Sigmoid colon (tissue), 7 donors: Measurements from ENCODE around the gene VPS25. TPM values are rescaled to one million over a fixed set of nuclear protein-coding genes. Genes with fewer than 3 reads are reported as not detected.

Experiments used
- DNase-seq: peaks from one replicate; pipeline ENCODE4 v3.0.0-alpha.2; 2019
- H3K27ac ChIP-seq, 4 donors: fragments of 200-600 bp; sonication (generic); one replicate each; pipeline ENCODE4 v1.5.1; 2016 to 2019; ENCODE audit warnings: mild to moderate bottlenecking in 1 of 4
- H3K27me3 ChIP-seq, 3 donors: fragments of 200-600 bp; sonication (generic); one replicate each; pipeline ENCODE4 v1.5.1; 2019; ENCODE audit warnings: mild to moderate bottlenecking in 1 of 3
- H3K36me3 ChIP-seq, 4 donors: fragments of 200-600 bp; sonication (generic); one replicate each; pipeline ENCODE4 v1.5.1; 2016 to 2019
- H3K4me1 ChIP-seq, 4 donors: fragments of 200-600 bp; sonication (generic); one replicate each; pipeline ENCODE4 v1.5.1; 2017 to 2019
- H3K4me3 ChIP-seq, 4 donors: fragments of 200-600 bp; sonication (generic); one replicate each; pipeline ENCODE4 v1.5.1; 2017 to 2019; ENCODE audit warnings: mild to moderate bottlenecking in 2 of 4, moderate library complexity in 1 of 4
- H3K9me3 ChIP-seq, 4 donors: fragments of 200-600 bp in 3 of 4; sonication (generic) in 3 of 4; one replicate each; pipeline versions ENCODE4 v1.5.1 to v1.6.1; 2013 to 2019
- EP300 ChIP-seq, 4 donors: sonication (generic); formaldehyde crosslinking; IDR thresholded peaks; one replicate each; pipeline ENCODE4 v1.6.1; 2017; ENCODE audit warnings: antibody characterized with exemption in 4 of 4
- POLR2A ChIP-seq, 2 donors: fragments of 450-650 bp; IDR thresholded peaks; one replicate each; pipeline ENCODE4 v1.6.1; 2016; ENCODE audit warnings: antibody characterized with exemption in 2 of 2, mild to moderate bottlenecking in 2 of 2, moderate library complexity in 2 of 2
- POLR2AphosphoS5 ChIP-seq, 4 donors: sonication (generic); formaldehyde crosslinking; IDR thresholded peaks; one replicate each; pipeline ENCODE4 v1.6.1; 2017; ENCODE audit warnings: antibody characterized with exemption in 4 of 4
- WGBS, 2 donors: extraction: QIAGEN DNeasy Blood & Tissue Kit; methylation state at CpG; one replicate each; pipeline ENCODE4 v1.1.7; 2013; 5-methylcytosine and 5-hydroxymethylcytosine counted together
- intact Hi-C: fragments of 100-400 bp; cut with DNase I; formaldehyde crosslinking; loops from one replicate; pipeline ENCODE4 v1.15.1; 2023
- polyA plus RNA-seq, 3 donors: library from polyadenylated mRNA; stranded (reverse); fragments of 200-250 nt; gene quantifications; one replicate each; pipeline ENCODE4 v1.2.3, GENCODE V29; 2013
- total RNA-seq, 4 donors: library from RNA; depleted of rRNA; stranded (reverse); fragments of >200 nt; gene quantifications; one replicate each; pipeline ENCODE4 v1.1.0, GENCODE V29; 2016
- TF ChIP-seq, protein P1 (sequence below), 4 experiments: fragments of 450-650 bp in 3 of 4; fragments of 200-600 bp in 1 of 4; IDR thresholded peaks; one replicate each; pipeline ENCODE4 v1.5.1; 2016 to 2019; ENCODE audit warnings: antibody characterized with exemption in 4 of 4, mild to moderate bottlenecking in 3 of 4, moderate library complexity in 2 of 4
- donor health status: healthy with polysubstance abuse.
- donor health status: Bipolar disorder and iron deficiency.
- donor health status: healthy.

Gene VPS25
- total and polyA plus RNA-seq, 7 donors: 27.1 to 135 (median 40.3) TPM

DNA sequence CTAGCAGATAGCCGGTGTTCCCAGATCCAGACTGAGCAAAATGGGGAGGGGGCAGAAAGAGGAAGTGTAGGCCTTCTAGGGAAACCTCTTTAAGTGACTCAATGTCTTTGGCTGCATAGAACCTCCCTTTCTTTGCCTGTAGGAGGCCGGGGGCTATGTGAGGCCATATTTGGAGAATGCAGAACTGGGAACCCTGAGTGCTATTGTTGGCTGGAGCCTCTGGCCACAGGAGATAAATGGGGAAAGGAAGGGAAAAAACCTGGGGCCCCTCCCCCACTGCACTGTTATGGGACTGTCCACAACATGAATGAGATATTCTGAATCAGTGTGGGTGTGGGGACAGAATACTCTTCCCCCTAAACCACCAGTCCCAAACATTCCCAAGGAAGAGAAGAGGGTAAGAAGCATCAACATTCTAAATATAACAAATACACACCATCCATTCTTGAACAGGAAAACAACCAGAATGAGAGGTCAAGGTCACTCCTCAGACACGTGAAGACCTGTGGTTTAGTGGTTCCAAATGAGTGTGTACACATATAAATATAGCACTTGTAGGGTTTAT, 2.4 kb downstream of the VPS25 start:
- Histone ChIP-seq H3K4me1 (peaks cover 0 to 28% (median 23%) of the 10 kb centered on the region in 4 donors), H3K27ac (no peak overlapping the region), H3K4me3 (no peak overlapping the region), H3K27me3 (peaks cover 4 to 11% (median 6%) of the 10 kb centered on the region in 3 donors), H3K36me3 (peaks cover 9 to 50% (median 22%) of the 10 kb centered on the region in 4 donors), H3K9me3 (no peaks in the 10 kb centered on the region)
- TF ChIP-seq, protein P1, sequence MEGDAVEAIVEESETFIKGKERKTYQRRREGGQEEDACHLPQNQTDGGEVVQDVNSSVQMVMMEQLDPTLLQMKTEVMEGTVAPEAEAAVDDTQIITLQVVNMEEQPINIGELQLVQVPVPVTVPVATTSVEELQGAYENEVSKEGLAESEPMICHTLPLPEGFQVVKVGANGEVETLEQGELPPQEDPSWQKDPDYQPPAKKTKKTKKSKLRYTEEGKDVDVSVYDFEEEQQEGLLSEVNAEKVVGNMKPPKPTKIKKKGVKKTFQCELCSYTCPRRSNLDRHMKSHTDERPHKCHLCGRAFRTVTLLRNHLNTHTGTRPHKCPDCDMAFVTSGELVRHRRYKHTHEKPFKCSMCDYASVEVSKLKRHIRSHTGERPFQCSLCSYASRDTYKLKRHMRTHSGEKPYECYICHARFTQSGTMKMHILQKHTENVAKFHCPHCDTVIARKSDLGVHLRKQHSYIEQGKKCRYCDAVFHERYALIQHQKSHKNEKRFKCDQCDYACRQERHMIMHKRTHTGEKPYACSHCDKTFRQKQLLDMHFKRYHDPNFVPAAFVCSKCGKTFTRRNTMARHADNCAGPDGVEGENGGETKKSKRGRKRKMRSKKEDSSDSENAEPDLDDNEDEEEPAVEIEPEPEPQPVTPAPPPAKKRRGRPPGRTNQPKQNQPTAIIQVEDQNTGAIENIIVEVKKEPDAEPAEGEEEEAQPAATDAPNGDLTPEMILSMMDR (IDR thresholded peaks at IDR 0.05): no peak
- TF ChIP-seq POLR2A (IDR thresholded peaks at IDR 0.05) (no peak), EP300 (IDR thresholded peaks at IDR 0.05) (no peak), POLR2AphosphoS5 (IDR thresholded peaks at IDR 0.05) (no peak)
- intact Hi-C loops: no loop called here
- 58 to 73% methylated on average over 3 of the region's 3 CpGs for WGBS, 2 donors
- no peak for DNase-seq

DNA sequence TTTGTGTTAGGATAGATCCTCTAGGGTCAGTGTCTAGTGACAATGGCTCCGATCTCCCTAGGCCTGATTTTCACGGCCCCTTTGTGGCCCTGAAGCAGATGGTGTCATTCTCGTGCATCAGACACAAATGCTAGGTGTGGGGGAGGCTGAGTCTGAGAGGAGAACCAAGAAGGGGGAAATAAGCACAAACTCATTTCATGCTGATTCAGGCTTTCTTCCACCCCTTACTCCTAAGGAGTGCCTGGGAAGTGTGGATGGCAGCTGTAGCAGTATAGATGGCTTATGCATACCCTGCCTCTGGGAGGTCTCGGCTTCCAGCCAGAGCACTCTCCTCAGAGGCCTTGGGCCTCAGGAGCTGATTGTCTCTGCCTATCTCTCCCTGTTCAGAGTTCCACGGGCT, 5.3 kb downstream of the VPS25 start:
- H3K4me1 ChIP-seq: peaks cover 0 to 26% (median 23%) of the 10 kb centered on the region in 4 donors
- H3K9me3 ChIP-seq: no peaks in the 10 kb centered on the region
- intact Hi-C loops: no loop called here
- H3K27ac ChIP-seq: no peak overlapping the region
- H3K27me3 ChIP-seq: peaks cover 22 to 40% (median 35%) of the 10 kb centered on the region in 3 donors
- DNase-seq: no peak
- peaks cover 9 to 50% (median 22%) of the 10 kb centered on the region in 4 donors for H3K36me3 ChIP-seq
- no peak overlapping the region for H3K4me3 ChIP-seq
- 83 to 89% methylated on average over 5 of the region's 5 CpGs for WGBS, 2 donors
- no peak for TF ChIP-seq POLR2AphosphoS5 (IDR thresholded peaks at IDR 0.05)
- TF ChIP-seq, protein P1 (IDR thresholded peaks at IDR 0.05): no peak
- TF ChIP-seq POLR2A (IDR thresholded peaks at IDR 0.05): no peak
- TF ChIP-seq EP300 (IDR thresholded peaks at IDR 0.05): no peak

DNA sequence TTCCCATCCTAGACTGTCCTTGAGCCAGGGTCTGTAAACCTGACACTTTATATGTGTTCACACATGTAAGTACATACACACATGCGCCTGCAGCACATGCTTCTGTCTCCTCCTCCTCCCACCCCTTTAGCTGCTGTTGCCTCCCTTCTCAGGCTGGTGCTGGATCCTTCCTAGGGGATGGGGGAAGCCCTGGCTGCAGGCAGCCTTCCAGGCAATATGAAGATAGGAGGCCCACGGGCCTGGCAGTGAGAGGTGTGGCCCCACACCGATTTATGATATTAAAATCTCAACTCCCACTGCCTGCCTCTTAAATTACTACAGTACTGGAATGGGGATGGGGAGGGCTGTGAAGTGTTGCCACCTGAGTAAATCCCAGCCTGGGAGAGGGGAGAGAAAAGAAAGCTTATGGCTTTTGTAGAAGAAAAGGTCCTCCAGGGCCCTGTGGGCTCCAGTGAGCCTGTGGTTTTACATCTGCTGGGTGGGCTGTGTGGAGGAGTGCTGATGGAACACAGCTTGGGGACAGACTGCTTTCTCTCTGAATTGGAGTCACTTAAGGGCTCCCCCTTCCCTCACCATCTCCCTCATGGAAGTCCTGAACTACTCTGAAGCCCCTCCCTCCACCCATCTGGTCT, 6.2 kb downstream of the VPS25 start:
- Histone ChIP-seq H3K4me3 (no peak overlapping the region), H3K36me3 (peaks cover 9 to 50% (median 22%) of the 10 kb centered on the region in 4 donors), H3K4me1 (peaks cover 0 to 18% (median 16%) of the 10 kb centered on the region in 4 donors), H3K27ac (no peak overlapping the region), H3K27me3 (peaks cover 27 to 49% (median 44%) of the 10 kb centered on the region in 3 donors), H3K9me3 (no peaks in the 10 kb centered on the region)
- intact Hi-C loops: no loop called here
- TF ChIP-seq EP300 (IDR thresholded peaks at IDR 0.05) (no peak), POLR2A (IDR thresholded peaks at IDR 0.05) (no peak), POLR2AphosphoS5 (IDR thresholded peaks at IDR 0.05) (no peak)
- TF ChIP-seq, protein P1 (IDR thresholded peaks at IDR 0.05): no peak
- DNase-seq: no peak
- 22 to 62% methylated on average over 3 of the region's 3 CpGs for WGBS, 2 donors

DNA sequence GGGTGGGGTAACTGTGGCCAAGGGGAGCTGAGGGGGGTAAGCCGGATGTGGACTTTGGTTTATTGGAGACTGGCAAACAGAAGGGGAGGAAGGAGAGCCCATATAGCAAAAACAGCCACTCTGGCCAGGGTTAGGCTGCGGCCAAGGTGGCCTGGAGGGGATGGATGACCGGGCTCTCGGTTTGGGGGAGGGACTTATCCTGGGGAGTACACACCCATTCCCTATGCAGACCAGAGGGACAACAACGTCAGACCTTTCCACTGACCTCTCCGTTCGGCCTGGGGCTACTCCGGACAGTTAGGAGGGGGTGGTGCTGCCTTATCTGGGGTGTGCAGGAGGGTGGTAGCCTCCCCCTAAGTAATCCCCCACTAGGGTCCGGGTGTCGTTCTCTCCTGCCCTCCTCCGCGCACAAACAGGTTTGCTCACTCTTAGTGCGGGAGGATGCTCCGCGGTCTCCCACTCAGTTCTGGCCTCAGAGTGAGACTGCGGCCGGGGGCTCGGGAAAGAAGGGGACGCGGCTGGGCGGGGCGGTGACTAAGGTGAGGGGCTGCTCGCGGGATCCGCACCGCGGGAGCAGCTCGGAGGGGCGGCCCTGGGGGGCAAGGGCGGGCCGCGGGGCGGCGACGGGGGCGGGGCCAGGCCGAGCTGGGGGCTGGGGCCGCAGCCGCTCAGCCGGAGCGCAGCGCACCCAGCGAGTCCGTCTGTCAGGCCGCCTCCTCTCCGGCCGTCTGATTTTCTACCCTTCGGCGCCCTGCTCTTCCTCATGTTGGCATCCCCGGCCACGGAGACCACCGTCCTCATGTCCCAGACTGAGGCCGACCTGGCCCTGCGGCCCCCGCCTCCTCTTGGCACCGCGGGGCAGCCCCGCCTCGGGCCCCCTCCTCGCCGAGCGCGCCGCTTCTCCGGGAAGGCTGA, 6.9 kb downstream of the VPS25 start, which contains the start of gene WNK4:
Gene WNK4, plus strand, starts transcription at position 675 of the 915 bp plus-strand sequence. Its CDS starts 89 bp downstream, at position 764.
- intact Hi-C loops: no loop called here
- peak within 1 kb of the TSS in 1 of 4 donors; percentile 62 for H3K27ac ChIP-seq
- no peaks in the 10 kb centered on the region for H3K9me3 ChIP-seq
- peak within 1 kb of the TSS in 3 of 4 donors; percentile 33 to 47 (median 41) for H3K4me3 ChIP-seq
- peak; percentile 57 for DNase-seq
- peaks cover 0 to 24% (median 20%) of the 10 kb centered on the region in 4 donors for H3K4me1 ChIP-seq
- H3K36me3 ChIP-seq: peaks cover 9 to 45% (median 22%) of the 10 kb centered on the region in 4 donors
- 3 to 12% methylated on average over 65 of the region's 65 CpGs for WGBS, 2 donors
- H3K27me3 ChIP-seq: peaks cover 32 to 56% (median 51%) of the 10 kb centered on the region in 3 donors
- TF ChIP-seq POLR2A (IDR thresholded peaks at IDR 0.05): no peak
